PC-9 (cell line): Measurements from ENCODE around the gene OLFML1. TPM values are rescaled to one million over a fixed set of nuclear protein-coding genes. Genes with fewer than 3 reads are reported as not detected.
A peak's percentile ranks its signal among the peaks of the same experiment; 100 is the strongest.

Experiments
- BruUV-seq: library from RNA; stranded (reverse); fragments of 400-500 nt; replicated peaks from 2 replicates; lab custom pipeline; 2021; lab: Mats Ljungman, UMichigan
- CTCF ChIA-PET: fragments of 300-600 bp; sonication (Branson Sonifier 250); formaldehyde crosslinking; loops from one replicate; lab custom pipeline; 2022; ENCODE audit warnings: antibody characterized with exemption; lab: Charles Lee
- POLR2A ChIA-PET: fragments of 300-600 bp; sonication (Branson Sonifier 250); formaldehyde crosslinking; loops from one replicate; lab custom pipeline; 2022; ENCODE audit warnings: antibody characterized with exemption; ENCODE audit not compliant: unreplicated experiment; lab: Charles Lee
- DNase-seq, 2 experiments: peaks; one replicate each; pipeline versions ENCODE4 v3.0.0 to v3.0.0-alpha.2; 2015 to 2022; ENCODE audit warnings: mixed read lengths in 1 of 2
- H2AFZ ChIP-seq: fragments of 200-600 bp; sonication (generic); 2 replicates; pipeline ENCODE4 v1.8.1; 2017; ENCODE audit warnings: antibody characterized with exemption
- H3F3A ChIP-seq: fragments of 200-600 bp; sonication (generic); 2 replicates; pipeline ENCODE4 v1.8.1; 2017; ENCODE audit warnings: antibody characterized with exemption, mild to moderate bottlenecking, low read depth; ENCODE audit not compliant: insufficient read depth
- H3K27ac ChIP-seq: fragments of 200-600 bp; sonication (generic); 2 replicates; pipeline ENCODE4 v1.6.1; 2016; ENCODE audit warnings: mixed run types
- H3K27me3 ChIP-seq: fragments of 200-600 bp; sonication (generic); 2 replicates; pipeline ENCODE4 v1.6.1; 2016; ENCODE audit warnings: low read depth, mixed run types; ENCODE audit not compliant: insufficient read depth
- H3K36me3 ChIP-seq: fragments of 200-600 bp; sonication (generic); 2 replicates; pipeline ENCODE4 v1.6.1; 2016; ENCODE audit warnings: low read depth, mixed run types
- H3K4me1 ChIP-seq: fragments of 200-600 bp; sonication (generic); replicated peaks from 2 replicates; pipeline ENCODE4 v1.6.1; 2016; ENCODE audit warnings: mixed run types; ENCODE audit not compliant: insufficient read depth
- H3K4me2 ChIP-seq: fragments of 200-600 bp; sonication (generic); 2 replicates; pipeline ENCODE4 v1.6.1; 2017; ENCODE audit warnings: mixed run types
- H3K4me3 ChIP-seq: fragments of 200-600 bp; sonication (generic); 2 replicates; pipeline ENCODE4 v1.6.1; 2016; ENCODE audit warnings: mixed run types
- H3K79me2 ChIP-seq: fragments of 200-600 bp; sonication (generic); 2 replicates; pipeline ENCODE4 v1.6.1; 2017; ENCODE audit warnings: low read depth, mixed run types
- H3K9me2 ChIP-seq: fragments of 200-600 bp; sonication (generic); 2 replicates; pipeline ENCODE4 v1.8.1; 2017; ENCODE audit warnings: mild to moderate bottlenecking; ENCODE audit not compliant: insufficient read depth
- H3K9me3 ChIP-seq: fragments of 200-600 bp; sonication (generic); 2 replicates; pipeline ENCODE4 v1.8.1; 2016; ENCODE audit warnings: low read depth; ENCODE audit not compliant: insufficient read depth
- H4K20me1 ChIP-seq: fragments of 200-600 bp; sonication (generic); 2 replicates; pipeline ENCODE4 v1.8.1; 2017; ENCODE audit not compliant: insufficient read depth
- EZH2 ChIP-seq: fragments of 200-600 bp; sonication (generic); IDR thresholded peaks from 2 replicates; pipeline ENCODE4 v1.8.0; 2017; ENCODE audit warnings: antibody characterized with exemption, low read depth
- intact Hi-C: fragments of 100-400 bp; cut with micrococcal nuclease; formaldehyde crosslinking; loops from one replicate; pipeline ENCODE4 v1.10.0; 2022; ENCODE audit not compliant: unreplicated experiment
- total RNA-seq: library from RNA; stranded (reverse); gene quantifications from 2 replicates; pipeline ENCODE4 v1.2.3, GENCODE V29; 2021
- TF ChIP-seq, protein P1 (sequence below): fragments of 200-600 bp; sonication (generic); conservative IDR thresholded peaks from 2 replicates; pipeline ENCODE4 v1.6.1; 2017; ENCODE audit warnings: mixed run types, antibody characterized with exemption, mild to moderate bottlenecking, moderate library complexity

OLFML1 gene
- total RNA-seq, 1 experiment from 2014 or later: not detected

- Histone ChIP-seq H3K9me3 (no peaks in the 10 kb centered on the region), H3K27me3 (no peaks in the 10 kb centered on the region), H3K36me3 (no peaks in the 10 kb centered on the region), H3K4me2 (no peak overlapping the region), H3F3A (peaks cover 7% of the 10 kb centered on the region; the same call in 1 of the 2 replicates), H3K4me1 (peaks cover 31% of the 10 kb centered on the region), H3K4me3 (no peak overlapping the region), H3K9me2 (no peaks in the 10 kb centered on the region), H2AFZ (no peak overlapping the region), H3K79me2 (no peaks in the 10 kb centered on the region), H3K27ac (no peak overlapping the region), H4K20me1 (no peaks in the 10 kb centered on the region)
- intact Hi-C loops: no loop called here
- peak in 1 of 2 experiments; percentile 67 for DNase-seq
- no peak for TF ChIP-seq EZH2
- TF ChIP-seq, protein P1, sequence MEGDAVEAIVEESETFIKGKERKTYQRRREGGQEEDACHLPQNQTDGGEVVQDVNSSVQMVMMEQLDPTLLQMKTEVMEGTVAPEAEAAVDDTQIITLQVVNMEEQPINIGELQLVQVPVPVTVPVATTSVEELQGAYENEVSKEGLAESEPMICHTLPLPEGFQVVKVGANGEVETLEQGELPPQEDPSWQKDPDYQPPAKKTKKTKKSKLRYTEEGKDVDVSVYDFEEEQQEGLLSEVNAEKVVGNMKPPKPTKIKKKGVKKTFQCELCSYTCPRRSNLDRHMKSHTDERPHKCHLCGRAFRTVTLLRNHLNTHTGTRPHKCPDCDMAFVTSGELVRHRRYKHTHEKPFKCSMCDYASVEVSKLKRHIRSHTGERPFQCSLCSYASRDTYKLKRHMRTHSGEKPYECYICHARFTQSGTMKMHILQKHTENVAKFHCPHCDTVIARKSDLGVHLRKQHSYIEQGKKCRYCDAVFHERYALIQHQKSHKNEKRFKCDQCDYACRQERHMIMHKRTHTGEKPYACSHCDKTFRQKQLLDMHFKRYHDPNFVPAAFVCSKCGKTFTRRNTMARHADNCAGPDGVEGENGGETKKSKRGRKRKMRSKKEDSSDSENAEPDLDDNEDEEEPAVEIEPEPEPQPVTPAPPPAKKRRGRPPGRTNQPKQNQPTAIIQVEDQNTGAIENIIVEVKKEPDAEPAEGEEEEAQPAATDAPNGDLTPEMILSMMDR: no peak
- POLR2A ChIA-PET: no interaction called here
- no TSS peak for BruUV-seq
- CTCF ChIA-PET: no interaction called here
These were observed 53.5 kb downstream of the OLFML1 start for GRCh38 chr11:7538466-7539454.

- Histone ChIP-seq H3K27ac (0 out of 2 replicates have a peak overlapping the region, but pooled peaks have one; percentile 20), H3F3A (peaks cover 7% of the 10 kb centered on the region; the same call in 1 of the 2 replicates), H3K79me2 (no peaks in the 10 kb centered on the region), H3K9me2 (no peaks in the 10 kb centered on the region), H2AFZ (no peak overlapping the region), H4K20me1 (no peaks in the 10 kb centered on the region), H3K36me3 (no peaks in the 10 kb centered on the region), H3K27me3 (no peaks in the 10 kb centered on the region), H3K9me3 (no peaks in the 10 kb centered on the region), H3K4me1 (peaks cover 31% of the 10 kb centered on the region), H3K4me3 (no peak overlapping the region), H3K4me2 (peak overlapping the region; percentile 63)
- intact Hi-C loops: no loop called here
- ChIA-PET POLR2A (no interaction called here), CTCF (no interaction called here)
- peak in 1 of 2 experiments; percentile 76 for DNase-seq
- TF ChIP-seq, protein P1: no peak
- TF ChIP-seq EZH2: no peak
- no TSS peak for BruUV-seq
These were observed 55.7 kb downstream of the OLFML1 start for GRCh38 chr11:7540830-7541555.

DNA sequence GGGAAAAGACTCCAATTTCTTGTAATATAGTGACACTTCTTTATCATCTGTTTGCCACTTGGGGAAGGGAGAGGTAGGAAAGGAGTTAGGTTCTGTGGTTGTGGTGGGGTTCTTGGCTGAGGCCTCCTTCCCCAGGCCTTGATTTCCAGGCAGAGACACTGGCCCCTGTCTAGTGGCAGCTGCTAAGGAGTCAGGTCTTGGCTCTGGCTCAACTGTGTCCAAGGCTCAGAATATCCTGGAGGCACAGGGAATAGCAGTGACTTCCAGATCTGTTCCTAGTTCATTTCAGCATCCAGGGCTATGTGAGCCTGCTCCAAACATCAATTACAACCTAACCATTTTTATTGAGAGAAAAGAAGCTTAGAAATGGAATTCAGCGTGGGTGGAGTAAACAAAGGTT, 58.0 kb downstream of the OLFML1 start:
- ChIA-PET POLR2A (no interaction called here), CTCF (no interaction called here)
- Histone ChIP-seq H3K9me2 (no peaks in the 10 kb centered on the region), H3K36me3 (no peaks in the 10 kb centered on the region), H3K9me3 (no peaks in the 10 kb centered on the region), H3K4me2 (no peak overlapping the region), H3K4me3 (no peak overlapping the region), H3K27me3 (no peaks in the 10 kb centered on the region), H3K79me2 (no peaks in the 10 kb centered on the region), H3F3A (peaks cover 7% of the 10 kb centered on the region; the same call in 1 of the 2 replicates), H3K4me1 (peaks cover 31% of the 10 kb centered on the region), H3K27ac (no peak overlapping the region), H2AFZ (no peak overlapping the region), H4K20me1 (no peaks in the 10 kb centered on the region)
- no peak for DNase-seq
- intact Hi-C loops: no loop called here
- no peak for TF ChIP-seq EZH2
- TF ChIP-seq, protein P1: no peak
- BruUV-seq: no TSS peak
